Mesendoderm (in vitro differentiated cells): Measurements from ENCODE around the gene RNASE1.
"Not testable (repeated sequence)": the region's sequence is repeated elsewhere in the genome, so short reads cannot be mapped to it uniquely, and the experiment has no call there.

ENCODE experiments used
- DNase-seq: peaks from one replicate; pipeline ENCODE4 v3.0.0; 2013
- H2AK5ac ChIP-seq: 2 replicates; pipeline ENCODE4 v1.6.1; 2013; ENCODE audit warnings: low read length, inconsistent platforms
- H2BK120ac ChIP-seq: 2 replicates; pipeline ENCODE4 v1.6.1; 2013; ENCODE audit warnings: low read depth, mild to moderate bottlenecking, low read length, moderate library complexity, mixed read lengths
- H2BK15ac ChIP-seq: replicated peaks from 2 replicates; pipeline ENCODE4 v1.6.1; 2013; ENCODE audit warnings: low read depth, mild to moderate bottlenecking, moderate library complexity
- H2BK5ac ChIP-seq: 2 replicates; pipeline ENCODE4 v1.6.1; 2013; ENCODE audit warnings: low read length, inconsistent platforms
- H3K18ac ChIP-seq: 2 replicates; pipeline ENCODE4 v1.6.1; 2013; ENCODE audit warnings: mild to moderate bottlenecking, low read length, mixed read lengths
- H3K23ac ChIP-seq: one replicate; pipeline ENCODE4 v1.6.1; 2013; ENCODE audit warnings: low read length
- H3K27ac ChIP-seq: 2 replicates; pipeline ENCODE4 v1.5.1; 2013; ENCODE audit warnings: low read depth, mild to moderate bottlenecking, inconsistent platforms, low read length, moderate library complexity
- H3K27me3 ChIP-seq: 2 replicates; pipeline ENCODE4 v1.6.1; 2013; ENCODE audit warnings: low read length, control low read depth, mild to moderate bottlenecking, inconsistent platforms; ENCODE audit not compliant: insufficient read depth, poor library complexity
- H3K36me3 ChIP-seq: 2 replicates; pipeline ENCODE4 v1.6.1; 2013; ENCODE audit warnings: low read length, inconsistent platforms; ENCODE audit not compliant: control insufficient read depth, insufficient read depth
- H3K4ac ChIP-seq: one replicate; pipeline ENCODE4 v1.6.1; 2013; ENCODE audit warnings: low read depth, mild to moderate bottlenecking, low read length, moderate library complexity
- H3K4me1 ChIP-seq: 2 replicates; pipeline ENCODE4 v1.6.1; 2013; ENCODE audit warnings: low read depth, low read length, inconsistent platforms; ENCODE audit not compliant: control insufficient read depth
- H3K4me2 ChIP-seq: 2 replicates; pipeline ENCODE4 v1.6.1; 2013; ENCODE audit warnings: low read length
- H3K4me3 ChIP-seq: 2 replicates; pipeline ENCODE4 v1.5.1; 2013; ENCODE audit warnings: mild to moderate bottlenecking, low read length
- H3K56ac ChIP-seq: one replicate; pipeline ENCODE4 v1.6.1; 2013; ENCODE audit warnings: low read length
- H3K79me1 ChIP-seq: 2 replicates; pipeline ENCODE4 v1.6.1; 2013; ENCODE audit warnings: low read length, inconsistent platforms
- H3K79me2 ChIP-seq: 2 replicates; pipeline ENCODE4 v1.6.1; 2013; ENCODE audit warnings: mild to moderate bottlenecking, low read length; ENCODE audit not compliant: control insufficient read depth, insufficient read depth
- H3K9ac ChIP-seq: 2 replicates; pipeline ENCODE4 v1.6.1; 2013; ENCODE audit warnings: low read length, inconsistent platforms
- H4K5ac ChIP-seq: one replicate; pipeline ENCODE4 v1.6.1; 2013; ENCODE audit warnings: low read length
- H4K8ac ChIP-seq: one replicate; pipeline ENCODE4 v1.6.1; 2013; ENCODE audit warnings: low read depth, mild to moderate bottlenecking, control low read depth, low read length, moderate library complexity
- WGBS: extraction: QIAGEN DNeasy Blood & Tissue Kit; methylation state at CpG from one replicate; pipeline ENCODE4 v1.1.7; 2013; ENCODE audit warnings: low lambda C conversion rate, missing lambda C conversion rate; ENCODE audit not compliant: insufficient coverage; ENCODE audit errors: extremely low coverage; 5-methylcytosine and 5-hydroxymethylcytosine counted together

The RNASE1 gene

GRCh38 chr14:20769421-20769820, 33.2 kb downstream of the RNASE1 start:
- Histone ChIP-seq H3K79me2 (no peaks in the 10 kb centered on the region), H2BK5ac (no peak overlapping the region), H3K27ac (no peak overlapping the region), H3K23ac (no peak overlapping the region), H2BK120ac (no peak overlapping the region), H3K4me1 (no peaks in the 10 kb centered on the region), H3K18ac (no peak overlapping the region), H3K79me1 (no peaks in the 10 kb centered on the region), H3K9ac (no peak overlapping the region), H2AK5ac (no peak overlapping the region), H3K4me2 (no peak overlapping the region), H3K27me3 (no peaks in the 10 kb centered on the region), H2BK15ac (no peak overlapping the region), H3K56ac (no peak overlapping the region), H3K36me3 (no peaks in the 10 kb centered on the region), H3K4me3 (no peak overlapping the region), H4K8ac (no peak overlapping the region), H3K4ac (no peak overlapping the region), H4K5ac (no peak overlapping the region)
- DNase-seq = no peak
- no CpG with 5 or more reads among the region's 3 CpGs for WGBS

DNA sequence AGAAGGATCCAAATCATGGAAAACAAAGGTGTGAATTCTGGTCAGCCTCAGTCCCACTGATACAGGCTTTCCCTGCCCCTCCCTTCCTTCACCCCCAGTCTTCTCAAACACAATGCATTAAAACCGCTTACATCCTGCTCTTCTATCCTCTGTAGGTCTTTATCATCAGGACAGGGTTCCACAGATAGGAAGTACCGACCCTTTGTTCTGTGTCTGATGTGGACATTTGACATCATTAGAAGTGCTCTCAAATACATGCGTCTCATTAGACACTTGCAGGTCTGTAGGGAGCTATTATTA, 34.1 kb downstream of the RNASE1 start:
- no peak overlapping the region for H3K9ac ChIP-seq
- H3K27ac ChIP-seq = no peak overlapping the region
- H3K4me2 ChIP-seq = no peak overlapping the region
- no peak overlapping the region for H4K8ac ChIP-seq
- H4K5ac ChIP-seq = no peak overlapping the region
- no peak overlapping the region for H3K4me3 ChIP-seq
- no peaks in the 10 kb centered on the region for H3K79me2 ChIP-seq
- H3K56ac ChIP-seq = no peak overlapping the region
- H3K36me3 ChIP-seq = no peaks in the 10 kb centered on the region
- H2BK15ac ChIP-seq = no peak overlapping the region
- H2BK5ac ChIP-seq = no peak overlapping the region
- no CpG with 5 or more reads among the region's 3 CpGs for WGBS
- no peak overlapping the region for H3K18ac ChIP-seq
- DNase-seq = peak; percentile 58
- H3K27me3 ChIP-seq = no peaks in the 10 kb centered on the region
- no peak overlapping the region for H3K4ac ChIP-seq
- no peak overlapping the region for H2AK5ac ChIP-seq
- H3K79me1 ChIP-seq = no peaks in the 10 kb centered on the region
- H3K23ac ChIP-seq = no peak overlapping the region
- H2BK120ac ChIP-seq = no peak overlapping the region
- no peaks in the 10 kb centered on the region for H3K4me1 ChIP-seq

- no peak overlapping the region for H2BK15ac ChIP-seq
- no peak overlapping the region for H3K56ac ChIP-seq
These were observed 41.7 kb downstream of the RNASE1 start for GRCh38 chr14:20760950-20761349.

DNA sequence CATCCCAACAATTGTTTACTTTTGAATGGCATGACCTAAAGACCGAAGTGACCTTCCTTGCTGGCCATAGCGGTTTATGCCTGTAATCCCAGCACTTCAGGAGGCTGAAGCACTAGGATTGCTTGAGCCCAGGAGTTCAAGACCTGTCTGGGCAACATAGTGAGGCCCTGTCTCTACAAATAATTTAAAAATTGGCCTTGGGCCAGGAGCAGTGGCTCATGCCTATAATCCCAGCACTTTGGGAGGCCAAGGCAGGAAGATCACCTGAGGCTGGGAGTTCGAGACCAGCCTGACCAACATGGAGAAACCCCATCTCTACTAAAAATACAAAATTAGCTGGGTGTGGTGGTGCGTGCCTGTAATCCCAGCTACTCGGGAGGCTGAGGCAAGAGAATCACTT, 43.2 kb downstream of the RNASE1 start:
- H3K4me3 ChIP-seq, H3K18ac ChIP-seq, H3K79me1 ChIP-seq, DNase-seq, H3K4me1 ChIP-seq, H3K9ac ChIP-seq, H2AK5ac ChIP-seq, H3K4ac ChIP-seq, H2BK15ac ChIP-seq, H3K27me3 ChIP-seq, H4K8ac ChIP-seq, H3K27ac ChIP-seq, H3K56ac ChIP-seq, H2BK120ac ChIP-seq, H4K5ac ChIP-seq, H3K4me2 ChIP-seq, H2BK5ac ChIP-seq, H3K36me3 ChIP-seq, H3K79me2 ChIP-seq, H3K23ac ChIP-seq: not testable (repeated sequence)
- WGBS = no CpG with 5 or more reads among the region's 5 CpGs

More at GRCh38 chr14:20760950-20761349, 41.7 kb downstream of the RNASE1 start:
- Histone ChIP-seq H3K79me1 (no peaks in the 10 kb centered on the region), H3K36me3 (no peaks in the 10 kb centered on the region), H3K18ac (no peak overlapping the region), H3K4me3 (no peak overlapping the region), H3K27ac (no peak overlapping the region), H3K4me1 (no peaks in the 10 kb centered on the region), H3K4ac (no peak overlapping the region), H3K27me3 (no peaks in the 10 kb centered on the region), H2BK120ac (no peak overlapping the region), H3K9ac (no peak overlapping the region), H3K4me2 (no peak overlapping the region), H3K79me2 (no peaks in the 10 kb centered on the region), H4K5ac (no peak overlapping the region), H2BK5ac (no peak overlapping the region), H4K8ac (no peak overlapping the region), H2AK5ac (no peak overlapping the region), H3K23ac (no peak overlapping the region)
- DNase-seq = peak; percentile 49

DNA sequence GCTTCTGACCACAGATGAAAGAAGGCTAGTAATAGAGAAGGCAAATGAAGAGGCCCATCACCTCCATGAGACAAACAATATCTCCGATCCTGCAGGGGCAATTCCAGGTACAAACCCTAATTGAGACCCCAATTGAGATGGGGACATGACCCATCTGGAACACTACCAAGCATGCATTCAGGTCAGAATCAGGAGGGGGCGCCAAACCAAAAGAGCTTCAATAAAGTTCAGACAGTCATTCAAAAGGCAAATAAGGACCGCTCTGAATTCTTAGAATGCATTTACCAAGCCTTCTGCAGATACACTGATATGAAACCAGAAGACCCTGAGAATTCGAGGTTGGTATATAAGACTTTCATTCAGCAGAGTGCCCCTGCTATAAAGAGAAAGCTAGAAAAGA, 44.7 kb downstream of the RNASE1 start:
- no peak overlapping the region for H3K23ac ChIP-seq
- H3K56ac ChIP-seq = no peak overlapping the region
- no peaks in the 10 kb centered on the region for H3K4me1 ChIP-seq
- no peaks in the 10 kb centered on the region for H3K79me1 ChIP-seq
- H3K27me3 ChIP-seq = no peaks in the 10 kb centered on the region
- DNase-seq = peak; percentile 51
- no peak overlapping the region for H3K18ac ChIP-seq
- H3K79me2 ChIP-seq = no peaks in the 10 kb centered on the region
- no peak overlapping the region for H2BK5ac ChIP-seq
- whole genome bisulfite sequencing = no CpG with 5 or more reads among the region's 4 CpGs
- no peaks in the 10 kb centered on the region for H3K36me3 ChIP-seq
- H2AK5ac ChIP-seq = no peak overlapping the region
- no peak overlapping the region for H3K4me3 ChIP-seq
- H2BK15ac ChIP-seq = no peak overlapping the region
- no peak overlapping the region for H2BK120ac ChIP-seq
- no peak overlapping the region for H3K4ac ChIP-seq
- no peak overlapping the region for H4K8ac ChIP-seq
- no peak overlapping the region for H3K9ac ChIP-seq
- H3K27ac ChIP-seq = no peak overlapping the region
- H3K4me2 ChIP-seq = no peak overlapping the region
- no peak overlapping the region for H4K5ac ChIP-seq

DNA sequence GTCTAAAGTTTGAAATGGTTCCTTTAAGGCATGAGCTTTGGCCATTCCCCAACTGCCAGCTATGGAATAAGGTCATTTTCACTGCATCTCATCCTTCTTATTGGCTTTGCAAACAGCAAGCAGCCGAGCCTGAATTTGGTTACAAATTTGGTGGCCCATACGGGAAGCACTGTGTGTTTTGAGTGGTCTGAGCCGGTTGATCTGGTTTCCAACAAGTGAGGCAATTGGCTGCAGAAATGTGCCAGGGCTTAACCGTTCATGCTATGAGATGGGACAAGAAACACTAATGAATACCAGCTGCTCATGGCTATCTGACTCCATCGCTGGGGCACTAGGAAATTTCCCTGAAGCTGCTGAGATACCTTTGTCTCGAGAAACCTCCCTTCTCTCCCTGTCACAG, 47.6 kb downstream of the RNASE1 start:
- no peak overlapping the region for H3K23ac ChIP-seq
- H2BK120ac ChIP-seq = no peak overlapping the region
- no peaks in the 10 kb centered on the region for H3K27me3 ChIP-seq
- H3K18ac ChIP-seq = no peak overlapping the region
- H3K4me1 ChIP-seq = no peaks in the 10 kb centered on the region
- no peak overlapping the region for H3K56ac ChIP-seq
- no peak overlapping the region for H3K4me3 ChIP-seq
- no peak overlapping the region for H2BK5ac ChIP-seq
- H3K4me2 ChIP-seq = no peak overlapping the region
- H2AK5ac ChIP-seq = no peak overlapping the region
- no peaks in the 10 kb centered on the region for H3K79me2 ChIP-seq
- WGBS = no CpG with 5 or more reads among the region's 6 CpGs
- H3K9ac ChIP-seq = no peak overlapping the region
- no peak for DNase-seq
- no peak overlapping the region for H3K4ac ChIP-seq
- no peak overlapping the region for H2BK15ac ChIP-seq
- H3K79me1 ChIP-seq = no peaks in the 10 kb centered on the region
- H3K36me3 ChIP-seq = no peaks in the 10 kb centered on the region
- H4K5ac ChIP-seq = no peak overlapping the region
- H4K8ac ChIP-seq = no peak overlapping the region
- H3K27ac ChIP-seq = no peak overlapping the region
